ENCODE results near the gene MRPS26. TPM values are rescaled to one million over a fixed set of nuclear protein-coding genes. Genes with fewer than 3 reads are reported as not detected.
A peak's percentile ranks its signal among the peaks of the same experiment; 100 is the strongest.
"Not testable (repeated sequence)": the region's sequence is repeated elsewhere in the genome, so short reads cannot be mapped to it uniquely, and the experiment has no call there.

Gene MRPS26
- total RNA-seq = 10 to 100 TPM; 22.4 to 26.2 TPM
- long read RNA-seq, donor 1, transcript MRPS26-201 (4 exons, 1,127 nt) = major isoform, 22 of 23 reads
- long read RNA-seq, donor 1, partial matches to known transcripts = 1 of 23 reads
- long read RNA-seq, donor 1, other reads (novel, unspliced or antisense) = 0 of 23 reads
- long read RNA-seq, donor 2, transcript MRPS26-201 (4 exons, 1,127 nt) = major isoform, 93 of 103 reads
- long read RNA-seq, donor 2, partial matches to known transcripts = 6 of 103 reads
- long read RNA-seq, donor 2, other reads (novel, unspliced or antisense) = 4 of 103 reads

- intact Hi-C loops (cut with DNase I) = no loop called here
- peak; percentile 97 for DNase-seq (ENCODE audit: low spot score)
Observed at GRCh38 chr20:3045816-3046676, at the start of gene MRPS26. Gene MRPS26, plus strand, starts transcription at chr20:3046052. Its CDS starts 17 bp downstream, at chr20:3046069.

- intact Hi-C loops (cut with DNase I) = no loop called here
- no peak for DNase-seq (ENCODE audit: low spot score)
Observed at GRCh38 chr20:2998728-2999127, 47.1 kb upstream of the MRPS26 start.

GRCh38 chr20:3000852-3001523 lies 44.9 kb upstream of the MRPS26 start:
- no peak for DNase-seq (ENCODE audit: low spot score)
- intact Hi-C loops (cut with DNase I) = no loop called here

- intact Hi-C loops (cut with DNase I) = no loop called here
Observed at GRCh38 chr20:3003416-3003815, 42.4 kb upstream of the MRPS26 start.

GRCh38 chr20:3010985-3011723 lies 34.7 kb upstream of the MRPS26 start:
- DNase-seq (ENCODE audit: low spot score) = no peak
- intact Hi-C loops (cut with DNase I) = no loop called here

More at GRCh38 chr20:3003416-3003815, 42.4 kb upstream of the MRPS26 start:
- DNase-seq (ENCODE audit: low spot score) = no peak

GRCh38 chr20:3011752-3012151 lies 34.1 kb upstream of the MRPS26 start:
- no peak for DNase-seq (ENCODE audit: low spot score)
- intact Hi-C loops (cut with DNase I) = no loop called here

- no peak for DNase-seq (ENCODE audit: low spot score)
- intact Hi-C loops (cut with DNase I) = no loop called here
Observed at GRCh38 chr20:3013771-3014170, 32.1 kb upstream of the MRPS26 start.

- DNase-seq (ENCODE audit: low spot score) = no peak
- intact Hi-C loops (cut with DNase I) = no loop called here
Observed at GRCh38 chr20:3014179-3014578, 31.7 kb upstream of the MRPS26 start.

- no peak for DNase-seq (ENCODE audit: low spot score)
- intact Hi-C loops (cut with DNase I) = no loop called here
Observed at GRCh38 chr20:3014662-3015061, 31.2 kb upstream of the MRPS26 start.

- DNase-seq (ENCODE audit: low spot score); intact Hi-C loops (cut with DNase I): not testable (repeated sequence)
Observed at GRCh38 chr20:3015302-3015701, 30.6 kb upstream of the MRPS26 start.

- no peak for DNase-seq (ENCODE audit: low spot score)
- intact Hi-C loops (cut with DNase I) = no loop called here
Observed at GRCh38 chr20:3021327-3021726, 24.5 kb upstream of the MRPS26 start.

GRCh38 chr20:3021777-3022176 lies 24.1 kb upstream of the MRPS26 start:
- DNase-seq (ENCODE audit: low spot score) = no peak
- intact Hi-C loops (cut with DNase I) = no loop called here

GRCh38 chr20:3022559-3023490 lies 23.0 kb upstream of the MRPS26 start:
- DNase-seq (ENCODE audit: low spot score); intact Hi-C loops (cut with DNase I): not testable (repeated sequence)

GRCh38 chr20:3027987-3028386 lies 17.9 kb upstream of the MRPS26 start:
- intact Hi-C loops (cut with DNase I) = no loop called here
- no peak for DNase-seq (ENCODE audit: low spot score)

GRCh38 chr20:3031524-3032147 lies 14.2 kb upstream of the MRPS26 start:
- intact Hi-C loops (cut with DNase I) = no loop called here

GRCh38 chr20:3032624-3033023 lies 13.2 kb upstream of the MRPS26 start:
- no peak for DNase-seq (ENCODE audit: low spot score)

More at GRCh38 chr20:3031524-3032147, 14.2 kb upstream of the MRPS26 start:
- DNase-seq (ENCODE audit: low spot score) = no peak

GRCh38 chr20:3037654-3038053 lies 8.2 kb upstream of the MRPS26 start:
- peak; percentile 15 for DNase-seq (ENCODE audit: low spot score)
- intact Hi-C loops (cut with DNase I) = no loop called here

More at GRCh38 chr20:3032624-3033023, 13.2 kb upstream of the MRPS26 start:
- intact Hi-C loops (cut with DNase I) = no loop called here

- peak; percentile 22 for DNase-seq (ENCODE audit: low spot score)
- intact Hi-C loops (cut with DNase I) = no loop called here
Observed at GRCh38 chr20:3038454-3038853, 7.4 kb upstream of the MRPS26 start.

Measured in posterior vena cava (tissue), 2 donors.